H1 (cell line): ENCODE data around the gene TSPAN4. TPM values are rescaled to one million over a fixed set of nuclear protein-coding genes. Genes with fewer than 3 reads are reported as not detected.

Experiments
- CTCF ChIA-PET: fragments of 300-600 bp; sonication (Branson Sonifier 250); formaldehyde crosslinking; loops from one replicate; lab custom pipeline; 2021; ENCODE audit not compliant: partially characterized antibody; lab: Charles Lee
- POLR2A ChIA-PET: fragments of 300-600 bp; sonication (Branson Sonifier 250); formaldehyde crosslinking; loops from one replicate; lab custom pipeline; 2021; ENCODE audit warnings: inconsistent platforms; ENCODE audit not compliant: partially characterized antibody; lab: Charles Lee
- DNase-seq, 2 experiments: peaks; one replicate each; pipeline versions ENCODE4 v3.0.0 to v3.0.0-alpha.2; 2010 to 2022; ENCODE audit warnings: low spot score in 2 of 2, low read depth in 1 of 2, mixed read lengths in 1 of 2
- FAIRE-seq: peaks from 2 replicates; lab custom pipeline; 2011; peaks lifted over from hg19 to GRCh38; lab: Jason Lieb, UNC
- H2AFZ ChIP-seq: 2 replicates; pipeline ENCODE4 v1.8.1; 2012; ENCODE audit warnings: low read length, inconsistent platforms
- H2AK5ac ChIP-seq: 2 replicates; pipeline ENCODE4 v1.6.1; 2013; ENCODE audit warnings: low read depth, low read length
- H2BK120ac ChIP-seq: replicated peaks from 2 replicates; pipeline ENCODE3; 2013; ENCODE audit warnings: low read depth, low read length, inconsistent platforms
- H2BK12ac ChIP-seq: 2 replicates; pipeline ENCODE4 v1.6.1; 2013; ENCODE audit warnings: low read depth, low read length
- H2BK15ac ChIP-seq: 2 replicates; pipeline ENCODE4 v1.6.1; 2013; ENCODE audit warnings: low read length
- H2BK20ac ChIP-seq: 2 replicates; pipeline ENCODE4 v1.6.1; 2013; ENCODE audit warnings: low read length
- H2BK5ac ChIP-seq: 2 replicates; pipeline ENCODE4 v1.6.1; 2013; ENCODE audit warnings: low read depth, low read length
- H3K14ac ChIP-seq: 2 replicates; pipeline ENCODE4 v1.6.1; 2013; ENCODE audit warnings: inconsistent platforms; ENCODE audit not compliant: insufficient read length
- H3K18ac ChIP-seq: 2 replicates; pipeline ENCODE4 v1.6.1; 2013; ENCODE audit warnings: low read length; ENCODE audit errors: extremely low read depth
- H3K23ac ChIP-seq: 2 replicates; pipeline ENCODE4 v1.6.1; 2013; ENCODE audit warnings: inconsistent platforms; ENCODE audit not compliant: insufficient read length
- H3K23me2 ChIP-seq: 2 replicates; pipeline ENCODE4 v1.6.1; 2013; ENCODE audit warnings: low read depth, low read length
- H3K27ac ChIP-seq: 2 replicates; pipeline ENCODE4 v1.6.1; 2011; ENCODE audit warnings: low read depth, low read length, inconsistent platforms
- H3K27me3 ChIP-seq, 4 experiments: replicated peaks in 1 of 4; 1 replicate in 1 of 4; 2 replicates in 3 of 4; pipeline versions ENCODE4 v1.6.1 to v1.8.1; 2011 to 2013; ENCODE audit warnings: low read length in 3 of 4, mild to moderate bottlenecking in 3 of 4, inconsistent platforms in 2 of 4, mixed read lengths in 2 of 4, moderate library complexity in 1 of 4; ENCODE audit not compliant: control insufficient read depth in 3 of 4, insufficient read depth in 3 of 4; ENCODE audit errors: extremely low read depth in 1 of 4
- H3K36me3 ChIP-seq, 4 experiments: 2 replicates each; pipeline versions ENCODE4 v1.6.1 to v1.8.1; 2011 to 2013; ENCODE audit warnings: mild to moderate bottlenecking in 4 of 4, low read length in 3 of 4, moderate library complexity in 2 of 4, control low read depth in 1 of 4, inconsistent platforms in 1 of 4; ENCODE audit not compliant: insufficient read depth in 4 of 4, control insufficient read depth in 2 of 4
- H3K4ac ChIP-seq: replicated peaks from 2 replicates; pipeline ENCODE3; 2013; ENCODE audit warnings: low read length, low read depth, mixed read lengths, inconsistent platforms; ENCODE audit not compliant: insufficient read length
- H3K4me1 ChIP-seq, 4 experiments: replicated peaks in 1 of 4; 1 replicate in 1 of 4; 2 replicates in 3 of 4; pipeline versions ENCODE4 v1.6.1 to v1.8.1; 2011 to 2013; ENCODE audit warnings: low read length in 3 of 4, inconsistent platforms in 2 of 4, mixed read lengths in 1 of 4; ENCODE audit not compliant: insufficient read depth in 4 of 4, control insufficient read depth in 3 of 4
- H3K4me2 ChIP-seq, 2 experiments: 2 replicates each; pipeline versions ENCODE4 v1.6.1 to v1.8.1; 2011 to 2013; ENCODE audit warnings: low read depth in 2 of 2, low read length in 2 of 2, control low read depth in 1 of 2, inconsistent platforms in 1 of 2, mild to moderate bottlenecking in 1 of 2; ENCODE audit not compliant: insufficient read depth in 1 of 2
- H3K4me3 ChIP-seq, 4 experiments: fragments of 200-600, 300-600 bp in 1 of 4; sonication (generic), shearing (Covaris generic), sonication (Bioruptor Twin) in 1 of 4; 2 replicates each; pipeline versions ENCODE4 v1.5.1 to v1.8.1; 2011 to 2016; ENCODE audit warnings: low read length in 4 of 4, low read depth in 3 of 4, control low read depth in 2 of 4, inconsistent platforms in 2 of 4, mild to moderate bottlenecking in 2 of 4, mixed read lengths in 1 of 4, moderate library complexity in 1 of 4; ENCODE audit not compliant: insufficient read depth in 2 of 4; ENCODE audit errors: extremely low read depth in 1 of 4
- H3K56ac ChIP-seq: replicated peaks from 2 replicates; pipeline ENCODE3; 2013; ENCODE audit warnings: low read depth, mild to moderate bottlenecking, mixed read lengths, low read length, inconsistent platforms; ENCODE audit not compliant: insufficient read length
- H3K79me1 ChIP-seq: 2 replicates; pipeline ENCODE4 v1.6.1; 2013; ENCODE audit warnings: low read depth, low read length, control low read depth
- H3K79me2 ChIP-seq, 2 experiments: 2 replicates each; pipeline versions ENCODE4 v1.6.1 to v1.8.1; 2012 to 2013; ENCODE audit warnings: low read length in 2 of 2, mild to moderate bottlenecking in 2 of 2, inconsistent platforms in 1 of 2; ENCODE audit not compliant: insufficient read depth in 2 of 2, control insufficient read depth in 1 of 2
- H3K9ac ChIP-seq, 4 experiments: replicated peaks in 1 of 4; 1 replicate in 1 of 4; 2 replicates in 3 of 4; pipeline versions ENCODE4 v1.6.1 to v1.8.1; 2011 to 2013; ENCODE audit warnings: low read depth in 3 of 4, low read length in 3 of 4, control low read depth in 2 of 4, mild to moderate bottlenecking in 2 of 4, moderate library complexity in 2 of 4, inconsistent platforms in 1 of 4; ENCODE audit errors: extremely low read depth in 1 of 4
- H3K9me3 ChIP-seq, 2 experiments: 2 replicates each; pipeline versions ENCODE4 v1.6.1 to v1.8.1; 2012 to 2013; ENCODE audit warnings: mild to moderate bottlenecking in 2 of 2, moderate library complexity in 2 of 2, control low read depth in 1 of 2, inconsistent platforms in 1 of 2, low read depth in 1 of 2, low read length in 1 of 2, mixed read lengths in 1 of 2; ENCODE audit not compliant: insufficient read depth in 2 of 2
- H4K20me1 ChIP-seq, 2 experiments: replicated peaks in 1 of 2; 2 replicates each; pipeline versions ENCODE3 to v1.8.1; 2011 to 2013; ENCODE audit warnings: inconsistent platforms in 2 of 2, low read length in 2 of 2, mild to moderate bottlenecking in 1 of 2; ENCODE audit not compliant: insufficient read depth in 2 of 2, control insufficient read depth in 1 of 2
- H4K5ac ChIP-seq: 2 replicates; pipeline ENCODE4 v1.6.1; 2013; ENCODE audit warnings: low read length, low read depth, mixed read lengths, inconsistent platforms; ENCODE audit not compliant: insufficient read length
- H4K8ac ChIP-seq: 2 replicates; pipeline ENCODE4 v1.8.0; 2013; ENCODE audit warnings: mild to moderate bottlenecking, moderate library complexity, low read length, inconsistent platforms; ENCODE audit not compliant: insufficient read depth; ENCODE audit errors: extremely low read depth
- H4K91ac ChIP-seq: replicated peaks from 2 replicates; pipeline ENCODE3; 2013; ENCODE audit warnings: low read length, mixed read lengths, inconsistent platforms; ENCODE audit not compliant: insufficient read length
- CBX5 ChIP-seq: fragments of 300-800, 300-1000 bp; sonication (generic); IDR thresholded peaks from 2 replicates; pipeline ENCODE4 v1.7.1; 2016; ENCODE audit warnings: antibody characterized with exemption, low read length, low read depth
- CTBP2 ChIP-seq: IDR thresholded peaks from 2 replicates; pipeline ENCODE4 v1.7.0; 2011; ENCODE audit warnings: borderline replicate concordance, mild to moderate bottlenecking, moderate library complexity, mixed read lengths, low read length; ENCODE audit not compliant: insufficient read depth, insufficient read length
- EGR1 ChIP-seq: IDR thresholded peaks from 2 replicates; pipeline ENCODE4 v1.6.1; 2011; ENCODE audit warnings: low read depth, low read length, borderline replicate concordance
- EP300 ChIP-seq, 2 experiments: IDR thresholded peaks; 1 replicate in 1 of 2; 2 replicates in 1 of 2; pipeline ENCODE4 v1.6.1; 2011 to 2012; ENCODE audit warnings: low read depth in 2 of 2, low read length in 2 of 2, mild to moderate bottlenecking in 2 of 2, borderline replicate concordance in 1 of 2, inconsistent platforms in 1 of 2, moderate library complexity in 1 of 2
- GABPA ChIP-seq: IDR thresholded peaks from 2 replicates; pipeline ENCODE4 v1.6.1; 2011; ENCODE audit warnings: mild to moderate bottlenecking, low read length, moderate library complexity, borderline replicate concordance; ENCODE audit not compliant: insufficient read depth
- KDM5A ChIP-seq: fragments of 200-600 bp; IDR thresholded peaks from 2 replicates; pipeline ENCODE4 v1.7.1; 2012; ENCODE audit warnings: mild to moderate bottlenecking, low read length, inconsistent platforms, mixed read lengths
- SIRT6 ChIP-seq: IDR thresholded peaks from one replicate; pipeline ENCODE4 v1.7.1; 2012; ENCODE audit warnings: low read length, inconsistent platforms
- SP2 ChIP-seq: IDR thresholded peaks from 2 replicates; pipeline ENCODE4 v1.6.1; 2012; ENCODE audit warnings: mild to moderate bottlenecking, low read length, inconsistent platforms
- SRF ChIP-seq: IDR thresholded peaks from 2 replicates; pipeline ENCODE4 v1.6.1; 2011; ENCODE audit warnings: mild to moderate bottlenecking, low read depth, low read length, moderate library complexity
- SUZ12 ChIP-seq: fragments of 200-600 bp; sonication (generic); IDR thresholded peaks from 2 replicates; pipeline ENCODE4 v1.6.1; 2012; ENCODE audit warnings: mild to moderate bottlenecking, inconsistent platforms, low read length, moderate library complexity, mixed read lengths
- YY1 ChIP-seq: IDR thresholded peaks from 2 replicates; pipeline ENCODE4 v1.6.1; 2011; ENCODE audit warnings: low read depth, mild to moderate bottlenecking, low read length
- WGBS, 2 experiments: shearing (Covaris generic) in 1 of 2; methylation state at CpG; one replicate each; pipeline versions ENCODE4 v1.1.6 to v1.1.7; 2013 to 2015; ENCODE audit warnings: low lambda C conversion rate in 2 of 2, mixed read lengths in 2 of 2, inconsistent platforms in 1 of 2, low coverage in 1 of 2, missing lambda C conversion rate in 1 of 2; ENCODE audit not compliant: insufficient replicate concordance in 2 of 2, insufficient coverage in 1 of 2, insufficient read length in 1 of 2; ENCODE audit errors: extremely low coverage in 1 of 2, missing lambda C conversion rate in 1 of 2; 5-methylcytosine and 5-hydroxymethylcytosine counted together
- polyA plus RNA-seq, 7 experiments: library from polyadenylated mRNA; depleted of rRNA in 3 of 7; stranded (reverse) in 5 of 7; unstranded in 2 of 7; fragments of >200 nt in 5 of 7; fragments of 200-250 nt in 2 of 7; gene quantifications; 1 replicate in 5 of 7; 2 replicates in 1 of 7; 4 replicates in 1 of 7; pipeline versions ENCODE4 v1.2.1 to v1.2.3, GENCODE V29; 2011 to 2013; ENCODE audit warnings: missing spikeins in 2 of 7, mixed read lengths in 2 of 7
- total RNA-seq: library from RNA; stranded (reverse); fragmentation: NEBNext Ultra II Directional; extraction: Animal tissue kit (Norgen Biotek cat#: 25700); gene quantifications from 2 replicates; pipeline ENCODE4 v1.2.1, GENCODE V29; 2021
- TF ChIP-seq, protein P1 (sequence below): IDR thresholded peaks from 2 replicates; pipeline ENCODE4 v1.6.1; 2012; ENCODE audit warnings: inconsistent platforms

TSPAN4 gene
- total and polyA plus RNA-seq, 2 of the 8 experiments (the other 6 are each of a cell fraction or from before 2014, with no cell fraction given): 74.1 to 145 TPM

GRCh38 chr11:852762-853161 lies 10.1 kb downstream of the TSPAN4 start:
- H3K4me1 ChIP-seq: peaks cover 0 to 33% (median 23%) of the 10 kb centered on the region in 4 experiments; a peak in 6 of 7 replicates
- H2BK120ac ChIP-seq: no peak overlapping the region
- TF ChIP-seq KDM5A (no peak), SP2 (no peak), EP300 (IDR thresholded peaks at IDR 0.05; ENCODE audit: borderline replicate concordance in 1 of 2, low read depth in 2 of 2, low read length in 2 of 2) (no peak), SUZ12 (no peak), EGR1 (no peak), YY1 (no peak), CTBP2 (no peak), GABPA (no peak), CBX5 (no peak), SIRT6 (no peak), SRF (no peak)
- TF ChIP-seq, protein P1, sequence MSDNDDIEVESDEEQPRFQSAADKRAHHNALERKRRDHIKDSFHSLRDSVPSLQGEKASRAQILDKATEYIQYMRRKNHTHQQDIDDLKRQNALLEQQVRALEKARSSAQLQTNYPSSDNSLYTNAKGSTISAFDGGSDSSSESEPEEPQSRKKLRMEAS: no peak
- peaks cover 2% of the 10 kb centered on the region for H3K79me1 ChIP-seq
- H3K27me3 ChIP-seq: peaks cover 0 to 2% (median under 1%) of the 10 kb centered on the region in 4 experiments; a peak in 3 of 7 replicates
- H2AFZ ChIP-seq: no peak overlapping the region
- H2BK15ac ChIP-seq: no peak overlapping the region
- no peak overlapping the region; the same call in 1 of the 2 replicates for H4K8ac ChIP-seq
- ChIA-PET CTCF (interaction anchor here (0.6 to 10.5 kb wide), 6 partner anchors 7 to 131 kb away, joined by 3 to 74 read pairs (median 4); partner anchors contain the start of gene TSPAN4), POLR2A (interaction anchor here (1.0 to 13.8 kb wide), 4 partner anchors 11 to 20 kb away, joined by 4 to 234 read pairs (median 11); partner anchors contain the start of genes CD151, POLR2L and TSPAN4)
- no peak overlapping the region for H2AK5ac ChIP-seq
- H3K9ac ChIP-seq: no peak overlapping the region
- no peak overlapping the region for H3K27ac ChIP-seq
- no peak overlapping the region; the same call in 1 of the 2 replicates for H3K18ac ChIP-seq
- H4K5ac ChIP-seq: no peak overlapping the region
- no peak overlapping the region for H3K56ac ChIP-seq
- H3K23ac ChIP-seq: no peak overlapping the region
- H3K23me2 ChIP-seq: peaks cover 18% of the 10 kb centered on the region; the same call in 1 of the 2 replicates
- H3K4me3 ChIP-seq: no peak overlapping the region
- H2BK5ac ChIP-seq: no peak overlapping the region
- H3K14ac ChIP-seq: no peak overlapping the region
- no peak overlapping the region for H2BK20ac ChIP-seq
- H4K91ac ChIP-seq: no peak overlapping the region
- no peak overlapping the region for H3K4ac ChIP-seq
- H4K20me1 ChIP-seq: peaks cover 18 to 47% of the 10 kb centered on the region in 2 experiments
- WGBS, 2 experiments: 89% methylated on average over 11 of the region's 15 CpGs; no CpG with 5 or more reads in 1 of the 2 experiments
- H3K36me3 ChIP-seq: no peaks in the 10 kb centered on the region
- no peaks in the 10 kb centered on the region; a peak in 1 of 4 replicates for H3K79me2 ChIP-seq
- H3K4me2 ChIP-seq: no peak overlapping the region
- no peak for DNase-seq
- H3K9me3 ChIP-seq: no peaks in the 10 kb centered on the region
- no peak for FAIRE-seq
- no peak overlapping the region for H2BK12ac ChIP-seq
